ENCODE results near the gene SOX6.

The SOX6 gene

DNA sequence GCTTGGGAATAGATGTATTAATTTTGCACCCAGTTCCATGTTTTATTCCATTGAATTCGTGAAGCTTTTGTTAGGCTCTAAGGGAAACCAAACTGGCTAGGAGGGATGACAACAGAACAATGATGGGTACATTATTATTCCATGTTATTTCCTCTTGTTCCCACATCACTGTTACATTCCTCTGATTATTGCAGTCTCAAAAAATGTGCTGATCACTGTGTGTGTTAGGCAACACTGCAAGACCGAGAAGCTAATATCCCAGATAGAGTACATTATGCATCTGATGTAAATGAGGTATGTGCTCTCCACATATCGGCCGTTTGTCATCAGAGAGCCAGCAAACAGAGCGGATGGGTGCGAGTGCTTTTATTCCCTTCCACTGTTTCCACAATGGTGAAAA is 327.9 kb downstream of the SOX6 start:
- DNase-seq (ENCODE audit: extremely low spot score, insufficient read length, low read depth) (no peak), FAIRE-seq (no peak)

DNA sequence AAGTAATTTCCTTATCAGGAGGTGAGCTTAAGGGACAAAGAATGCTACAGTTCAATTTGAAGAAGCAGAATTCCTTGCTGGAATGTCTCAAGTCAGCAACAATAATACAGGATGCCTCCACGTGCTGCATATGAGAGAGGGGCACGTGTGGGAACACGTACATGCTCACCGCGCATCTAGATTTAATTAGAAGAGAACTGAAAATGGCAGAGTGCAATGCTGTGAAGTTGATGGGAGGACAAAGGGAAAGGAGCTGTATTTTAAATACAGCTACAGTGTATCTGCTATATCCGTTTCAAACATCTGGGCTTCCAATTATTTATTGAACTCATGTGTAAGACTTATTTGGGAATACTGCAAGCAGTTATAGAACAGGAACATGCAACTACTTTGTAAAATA is 328.7 kb downstream of the SOX6 start:
- DNase-seq (ENCODE audit: extremely low spot score, insufficient read length, low read depth) (no peak), FAIRE-seq (no peak)

DNA sequence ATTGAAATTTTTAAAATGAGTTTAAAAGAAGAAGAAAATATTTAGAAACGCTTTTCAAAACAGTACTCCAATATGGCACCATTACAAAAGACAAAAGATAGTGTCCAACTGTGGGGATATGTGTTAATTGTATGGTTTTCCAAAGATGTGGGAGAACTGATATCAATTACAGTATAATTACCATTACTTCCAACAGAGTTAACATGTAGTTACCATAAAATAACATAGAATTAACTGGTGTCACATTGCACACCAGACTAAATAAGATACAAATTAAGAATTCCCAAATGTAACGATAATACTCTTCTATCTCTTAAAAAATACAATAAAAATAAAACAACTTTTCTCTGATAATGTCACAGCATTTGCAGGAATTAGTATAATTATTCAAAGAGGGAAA is 329.5 kb downstream of the SOX6 start:
- DNase-seq (ENCODE audit: extremely low spot score, insufficient read length, low read depth) (no peak), FAIRE-seq (no peak)

DNA sequence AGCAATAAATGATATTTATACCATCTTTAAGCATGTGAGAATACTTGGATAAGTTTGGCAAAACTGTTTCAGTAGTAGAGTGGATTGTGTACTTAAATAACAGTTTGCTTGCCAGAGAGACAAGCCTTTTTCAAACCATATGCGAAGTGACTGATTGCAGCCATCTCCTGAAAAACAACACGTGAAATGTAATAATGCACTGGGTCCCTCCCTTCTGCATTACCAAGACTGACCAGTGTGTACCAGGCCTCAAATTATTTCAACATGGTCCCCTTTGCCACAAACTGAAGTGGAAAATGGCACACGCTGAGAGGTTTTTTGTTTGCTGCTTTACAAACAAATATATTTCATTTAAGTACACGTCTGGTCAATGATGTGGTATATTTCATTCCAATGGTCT is 337.4 kb downstream of the SOX6 start:
- no peak for FAIRE-seq
- no peak for DNase-seq (ENCODE audit: extremely low spot score, insufficient read length, low read depth)

DNA sequence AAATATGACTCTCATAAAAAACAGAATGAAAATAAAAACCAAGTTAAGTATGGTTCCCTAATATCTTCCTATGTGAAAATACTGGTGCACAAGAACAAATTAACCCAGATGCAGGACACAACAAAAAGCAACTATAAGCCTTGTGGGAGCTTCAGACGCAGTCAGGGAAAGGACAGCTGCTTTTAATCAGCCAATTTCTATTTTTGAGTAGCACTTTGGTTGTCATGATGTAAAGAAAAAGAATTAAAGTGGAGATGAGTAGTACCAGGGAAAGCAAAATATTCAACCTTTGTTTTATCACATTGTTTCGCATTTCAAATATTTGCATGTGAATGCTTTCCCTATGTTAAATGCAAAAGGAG is 339.9 kb downstream of the SOX6 start:
- DNase-seq (ENCODE audit: extremely low spot score, insufficient read length, low read depth): no peak
- FAIRE-seq: no peak

DNA sequence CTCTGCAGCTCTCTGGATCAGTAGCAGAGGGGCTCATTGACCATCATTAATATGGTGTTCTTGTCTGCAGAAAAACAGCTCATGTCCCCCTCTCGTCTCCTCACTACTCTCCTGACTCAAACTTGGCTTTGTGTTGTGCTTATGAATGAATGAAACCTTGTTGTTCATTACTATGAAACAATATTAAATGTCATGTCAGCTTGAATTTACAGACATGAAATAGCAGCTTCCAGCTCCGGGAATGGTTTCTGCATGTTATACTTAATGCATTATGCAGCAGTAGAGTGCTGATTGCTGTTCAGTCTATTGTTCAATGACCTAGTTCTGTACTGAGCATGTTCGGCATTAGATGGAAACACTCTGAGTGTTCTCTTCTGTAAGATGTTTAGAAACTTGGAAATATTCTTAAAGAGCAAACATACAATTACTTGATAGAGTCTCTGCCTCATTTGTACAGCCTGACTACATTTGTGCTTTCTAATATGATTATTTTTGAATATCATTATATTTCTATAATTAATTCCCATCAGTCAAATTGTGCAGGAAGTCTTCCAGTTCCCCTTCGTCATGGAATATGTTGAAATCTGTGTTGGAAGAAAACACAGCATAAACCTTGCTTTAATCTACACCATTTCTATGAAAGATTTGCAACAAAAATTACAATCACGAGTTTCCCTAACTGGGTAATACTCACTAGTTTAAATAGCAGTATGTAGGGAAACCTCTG is 340.4 kb downstream of the SOX6 start:
- FAIRE-seq: no peak
- DNase-seq (ENCODE audit: extremely low spot score, insufficient read length, low read depth): no peak

DNA sequence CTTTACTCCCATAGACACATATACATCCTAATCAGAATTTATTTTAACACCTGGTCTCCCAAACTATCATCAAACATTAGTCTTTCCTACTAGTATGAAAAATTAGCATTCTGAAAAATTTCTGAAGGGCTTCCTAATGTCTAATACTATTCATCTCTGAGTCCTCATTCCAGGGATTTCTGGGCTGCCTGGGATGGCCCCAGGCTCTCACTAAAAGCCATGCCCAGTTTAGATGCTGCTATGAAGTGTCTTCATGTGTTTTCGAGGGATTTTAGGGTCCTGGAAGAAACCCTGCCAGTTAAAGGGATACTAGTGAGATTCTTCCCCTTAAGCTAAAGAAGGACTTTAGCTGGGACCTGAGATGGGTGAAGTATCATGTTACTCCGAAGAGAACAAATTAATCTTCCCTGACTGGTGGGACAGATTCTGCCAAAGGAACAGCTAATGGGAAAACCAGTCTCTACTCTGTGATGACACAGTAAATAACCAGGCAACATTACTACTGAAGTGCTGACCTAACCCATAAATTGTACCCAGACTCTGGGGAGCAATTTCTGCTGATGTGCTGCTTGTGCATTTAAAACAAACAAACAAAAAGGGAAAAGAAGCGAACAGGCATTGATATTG is 342.6 kb downstream of the SOX6 start:
- DNase-seq (ENCODE audit: extremely low spot score, insufficient read length, low read depth): no peak
- FAIRE-seq: no peak

DNA sequence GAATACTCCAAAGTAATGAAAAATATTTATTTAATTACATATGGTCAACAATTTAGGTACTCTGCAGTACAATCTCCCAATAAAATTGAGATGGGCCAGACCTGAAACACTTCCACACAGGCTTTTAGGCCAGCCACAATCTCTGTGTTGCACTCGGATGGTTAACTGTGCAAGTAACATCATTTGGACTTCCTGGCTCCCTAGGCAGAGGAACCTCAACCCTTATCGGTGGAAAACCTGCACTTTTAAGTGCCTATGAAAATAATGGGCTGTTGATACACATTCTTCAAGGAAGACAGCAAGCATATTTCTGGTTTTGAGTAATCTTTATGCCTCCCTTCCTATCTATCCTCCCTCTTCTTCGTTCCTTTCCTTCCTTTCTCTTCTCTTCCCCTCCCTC is 343.1 kb downstream of the SOX6 start:
- DNase-seq (ENCODE audit: extremely low spot score, insufficient read length, low read depth) (no peak), FAIRE-seq (no peak)

DNA sequence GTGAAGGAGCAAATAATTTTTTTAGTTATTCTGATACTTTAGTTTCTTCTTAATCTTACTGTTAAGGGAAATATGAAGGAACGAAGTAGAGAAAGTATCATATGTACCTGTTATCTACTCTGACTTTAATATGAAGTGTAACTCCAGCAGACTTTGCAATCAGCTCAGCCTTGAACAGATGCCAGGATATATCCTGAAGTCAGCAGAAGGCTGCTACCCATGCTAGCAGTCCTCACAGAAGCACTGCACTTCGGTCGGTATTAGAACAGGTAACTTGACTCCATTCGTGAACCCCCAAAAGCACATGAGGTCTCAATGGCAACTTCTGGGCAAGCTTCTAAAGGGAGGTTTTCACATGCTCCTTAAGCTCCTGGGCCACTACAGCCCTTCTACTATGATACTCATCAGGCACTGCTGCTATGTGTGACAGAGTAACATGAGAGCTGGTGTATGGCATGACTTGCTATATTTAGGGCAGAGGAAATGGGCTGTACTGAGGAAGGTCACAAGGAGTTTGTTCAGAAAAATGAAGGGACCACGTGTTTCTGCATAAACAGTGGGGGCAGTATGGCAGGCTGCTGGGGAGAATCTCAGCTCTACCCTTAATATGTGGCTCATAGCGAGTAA is 344.1 kb downstream of the SOX6 start:
- FAIRE-seq (no peak), DNase-seq (ENCODE audit: extremely low spot score, insufficient read length, low read depth) (no peak)

DNA sequence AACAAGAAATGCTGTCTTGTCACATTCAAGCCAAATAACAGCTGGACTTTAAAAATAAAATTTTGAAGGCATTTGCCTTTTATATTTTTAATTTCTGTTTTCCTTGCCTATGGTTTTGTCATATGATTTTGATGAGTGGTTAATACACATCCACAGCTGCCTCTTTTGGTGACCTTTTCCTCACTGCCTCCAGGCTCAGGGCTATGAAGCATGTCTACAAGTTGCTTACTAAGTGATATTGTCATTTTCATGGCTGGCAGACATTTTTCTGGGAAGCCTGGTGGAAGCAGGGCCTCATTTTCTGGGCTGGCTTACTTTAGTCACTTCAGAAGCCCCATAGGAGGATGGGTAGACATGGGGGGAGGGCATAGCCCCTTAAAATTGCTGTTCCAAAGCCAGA is 344.9 kb downstream of the SOX6 start:
- FAIRE-seq (no peak), DNase-seq (ENCODE audit: extremely low spot score, insufficient read length, low read depth) (no peak)

DNA sequence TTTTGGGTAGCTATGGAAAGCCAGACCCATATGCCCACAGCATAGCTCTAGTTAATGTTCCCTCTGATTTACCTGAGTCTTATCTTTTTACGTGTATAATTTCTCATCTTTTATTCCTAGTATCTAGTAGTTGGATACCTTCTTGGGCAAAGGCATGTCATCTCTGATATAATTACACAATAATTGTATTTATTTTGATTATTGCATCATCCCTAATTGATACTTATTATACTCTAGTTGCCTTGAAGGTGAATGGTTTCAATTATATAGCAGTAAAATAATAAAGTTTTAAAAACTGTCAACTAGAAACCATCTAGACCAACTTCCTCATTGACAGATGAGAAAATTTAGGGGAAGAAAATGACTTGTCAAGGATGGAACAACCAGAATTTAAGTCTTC is 347.3 kb downstream of the SOX6 start:
- no peak for FAIRE-seq
- no peak for DNase-seq (ENCODE audit: extremely low spot score, insufficient read length, low read depth)

DNA sequence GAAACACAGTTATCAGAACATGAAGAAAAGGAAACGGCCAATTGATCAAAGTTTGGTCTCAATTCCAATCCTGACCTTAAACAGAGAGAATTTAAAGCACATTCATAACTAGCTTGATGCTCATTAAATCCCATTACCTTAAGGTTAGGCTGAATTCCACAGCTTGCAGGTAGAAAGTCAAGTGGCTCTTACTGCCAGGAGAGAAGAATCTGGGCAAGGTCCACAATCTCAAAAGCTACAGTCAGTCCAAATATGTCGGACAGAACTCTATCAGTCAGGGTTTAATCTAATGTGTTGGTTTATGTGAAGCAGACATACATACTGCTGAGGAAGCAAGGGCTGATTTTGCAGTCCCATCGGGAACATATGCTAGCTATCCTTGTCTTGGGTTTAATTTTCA is 348.8 kb downstream of the SOX6 start:
- FAIRE-seq: no peak
- no peak for DNase-seq (ENCODE audit: extremely low spot score, insufficient read length, low read depth)

DNA sequence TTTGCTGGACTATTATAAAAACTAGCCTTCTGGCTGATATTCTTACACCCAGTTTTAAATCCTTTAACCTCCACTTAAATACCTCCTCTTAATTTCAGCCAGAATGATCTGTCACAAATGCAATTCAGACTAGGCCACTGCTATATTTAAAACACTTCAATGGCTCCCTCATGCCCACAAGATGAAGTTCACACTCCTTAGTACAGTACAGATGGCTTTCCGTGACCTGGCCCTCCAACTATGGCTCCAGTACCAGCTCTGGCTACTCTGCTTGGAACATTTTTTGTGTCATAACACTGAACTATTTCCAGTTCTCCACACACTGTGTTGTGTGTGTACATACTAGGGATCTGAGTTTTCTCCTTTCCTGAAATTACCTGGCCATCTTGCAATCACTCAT is 353.4 kb downstream of the SOX6 start:
- DNase-seq (ENCODE audit: extremely low spot score, insufficient read length, low read depth): no peak
- no peak for FAIRE-seq

DNA sequence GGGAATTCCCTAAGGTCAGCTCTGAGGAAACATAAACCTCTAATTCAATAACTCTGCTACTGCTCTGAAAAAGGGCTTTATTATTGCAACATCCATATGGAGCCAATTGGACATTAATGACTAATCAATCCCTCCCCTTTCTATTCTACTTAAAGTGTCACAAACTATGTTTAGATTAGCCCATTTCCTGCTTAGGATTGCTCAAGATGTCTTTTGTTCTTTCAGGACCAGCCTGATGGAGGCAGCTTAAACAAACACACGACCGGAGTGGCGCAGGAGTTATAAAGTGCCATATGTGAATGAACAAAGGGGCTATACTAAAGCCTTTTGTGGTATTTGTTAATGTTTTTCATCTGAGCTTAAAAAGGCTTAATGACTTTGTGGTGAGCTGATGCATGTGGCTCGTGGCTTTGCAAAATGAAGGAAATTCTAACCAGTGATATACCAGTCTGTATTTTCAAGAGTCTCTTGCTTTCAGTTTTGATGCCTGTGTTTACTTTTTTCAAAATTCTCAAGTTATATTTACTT is 354.4 kb downstream of the SOX6 start:
- DNase-seq (ENCODE audit: extremely low spot score, insufficient read length, low read depth) (no peak), FAIRE-seq (no peak)

DNA sequence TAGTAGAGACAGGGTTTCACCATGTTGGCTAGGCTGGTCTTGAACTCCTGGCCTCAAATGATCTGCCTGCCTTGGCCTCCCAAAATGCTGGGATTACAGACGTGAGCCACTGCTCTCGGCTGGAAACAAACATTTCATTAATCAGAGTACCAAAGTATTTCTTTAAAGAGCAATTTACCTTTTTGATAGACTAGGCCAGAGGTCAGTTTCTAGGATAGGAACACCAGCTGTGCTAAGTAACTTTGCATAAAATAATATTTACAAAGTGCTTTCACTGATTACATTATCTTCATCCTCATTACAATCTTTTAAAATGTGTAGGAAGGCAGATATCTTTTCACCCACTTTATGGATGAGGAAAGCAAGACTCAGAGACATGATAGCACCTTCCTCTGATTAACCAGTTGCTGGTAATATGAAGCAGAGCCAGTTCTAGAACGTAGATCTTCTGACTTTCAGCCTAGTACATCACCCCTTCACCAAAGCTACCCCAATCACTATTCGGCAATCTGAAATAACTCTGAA is 355.2 kb downstream of the SOX6 start:
- no peak for FAIRE-seq
- DNase-seq (ENCODE audit: extremely low spot score, insufficient read length, low read depth): no peak

DNA sequence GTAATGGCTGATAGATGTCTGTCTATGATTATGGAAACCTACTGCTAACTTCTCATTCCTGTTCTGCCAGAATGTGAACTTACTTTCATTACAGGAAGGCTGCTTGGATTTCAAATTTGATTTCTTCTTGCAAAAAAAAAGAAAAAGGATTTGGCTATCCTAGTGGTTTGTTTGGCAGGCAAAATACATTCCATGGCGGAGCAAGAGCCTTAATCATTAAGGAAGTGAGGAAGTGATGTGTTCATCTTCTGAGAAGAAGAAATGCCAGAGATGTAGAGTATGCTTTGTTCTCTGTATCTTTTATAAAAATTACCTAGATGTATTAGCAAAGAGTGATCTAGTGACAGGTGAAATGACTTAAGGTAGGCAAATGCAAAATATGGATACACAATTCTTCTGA is 356.3 kb downstream of the SOX6 start:
- DNase-seq (ENCODE audit: extremely low spot score, insufficient read length, low read depth) (no peak), FAIRE-seq (no peak)

DNA sequence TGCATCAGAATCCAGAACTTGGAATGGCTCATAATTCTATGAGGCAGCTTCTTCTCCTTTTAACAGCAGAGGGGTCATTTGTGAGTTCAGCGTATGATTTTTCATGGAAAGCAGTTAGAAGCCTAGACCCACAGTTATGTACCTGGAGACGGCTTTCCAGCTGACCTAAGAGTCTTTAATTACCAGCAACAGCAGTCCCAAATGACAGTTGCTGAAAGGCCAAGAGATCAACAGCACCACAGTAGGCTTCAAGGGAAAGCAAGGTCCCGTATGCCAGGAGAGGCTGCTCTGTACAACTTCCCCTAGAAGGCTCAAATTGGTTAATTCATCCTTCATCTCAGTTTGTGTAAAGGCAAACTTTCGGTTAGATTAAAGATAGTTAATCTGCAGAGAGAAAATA is 363.0 kb downstream of the SOX6 start:
- DNase-seq (ENCODE audit: extremely low spot score, insufficient read length, low read depth) (no peak), FAIRE-seq (no peak)

DNA sequence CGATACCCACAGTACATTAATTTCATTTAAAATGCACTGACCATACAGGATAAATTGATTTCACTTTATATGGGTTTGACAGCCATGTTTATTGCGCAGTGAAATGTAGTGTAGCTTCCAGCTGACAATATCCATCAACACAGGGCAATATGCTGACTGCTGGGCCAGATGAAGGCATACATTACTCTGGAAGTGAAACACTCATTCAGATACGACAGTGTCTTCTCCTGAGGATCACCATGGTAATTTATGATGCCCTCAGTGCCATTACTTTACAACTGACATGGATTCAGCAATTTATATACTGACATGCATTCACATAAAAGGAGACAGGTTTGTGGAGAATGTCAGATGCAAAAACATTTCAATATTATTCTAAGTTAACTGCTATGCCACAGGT is 365.1 kb downstream of the SOX6 start:
- FAIRE-seq: no peak
- DNase-seq (ENCODE audit: extremely low spot score, insufficient read length, low read depth): no peak

DNA sequence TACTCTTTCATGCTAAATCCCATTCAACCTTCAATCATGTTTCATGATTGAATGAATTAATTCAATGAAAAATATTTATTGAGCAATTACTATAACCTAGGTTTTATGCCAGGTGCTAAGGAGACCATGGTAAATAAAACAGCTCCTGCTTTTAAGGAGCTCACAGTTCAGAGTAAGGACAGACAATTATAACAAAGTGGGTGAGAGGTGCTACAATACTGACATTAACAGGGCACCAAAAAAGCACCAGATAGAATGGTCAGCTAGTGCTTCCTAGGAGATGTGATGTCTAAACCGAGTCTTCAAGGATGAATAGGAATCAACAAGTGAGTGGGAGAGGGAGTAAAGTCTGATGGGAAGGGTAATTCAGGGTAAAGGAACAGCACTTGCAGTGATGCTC is 366.7 kb downstream of the SOX6 start:
- DNase-seq (ENCODE audit: extremely low spot score, insufficient read length, low read depth) (no peak), FAIRE-seq (no peak)

DNA sequence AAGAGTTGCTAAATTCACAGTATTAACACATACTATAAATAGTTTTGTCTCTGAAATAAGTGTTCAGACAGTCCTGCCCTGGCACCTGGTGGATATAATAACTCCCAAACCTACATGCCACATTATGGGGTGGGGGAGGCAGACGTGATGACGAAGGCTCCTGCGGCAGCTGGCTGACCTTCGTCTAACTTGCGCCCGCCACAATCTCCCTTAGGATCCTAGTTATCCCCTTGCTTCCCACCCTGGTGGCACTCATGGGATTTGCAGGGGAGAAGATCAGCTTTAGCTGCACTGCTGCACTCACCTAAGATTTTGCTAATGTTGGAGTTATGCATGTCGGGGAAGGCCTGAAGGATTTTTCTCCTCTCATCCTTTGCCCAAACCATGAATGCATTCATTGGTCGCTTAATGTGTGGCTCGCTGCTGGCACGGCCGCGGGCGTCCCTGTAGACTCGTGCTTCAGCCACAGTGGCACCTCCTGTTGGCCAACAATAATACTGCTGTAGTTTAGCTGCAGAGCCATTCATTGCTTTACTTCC is 367.6 kb downstream of the SOX6 start:
- FAIRE-seq: no peak
- DNase-seq (ENCODE audit: extremely low spot score, insufficient read length, low read depth): no peak

DNA sequence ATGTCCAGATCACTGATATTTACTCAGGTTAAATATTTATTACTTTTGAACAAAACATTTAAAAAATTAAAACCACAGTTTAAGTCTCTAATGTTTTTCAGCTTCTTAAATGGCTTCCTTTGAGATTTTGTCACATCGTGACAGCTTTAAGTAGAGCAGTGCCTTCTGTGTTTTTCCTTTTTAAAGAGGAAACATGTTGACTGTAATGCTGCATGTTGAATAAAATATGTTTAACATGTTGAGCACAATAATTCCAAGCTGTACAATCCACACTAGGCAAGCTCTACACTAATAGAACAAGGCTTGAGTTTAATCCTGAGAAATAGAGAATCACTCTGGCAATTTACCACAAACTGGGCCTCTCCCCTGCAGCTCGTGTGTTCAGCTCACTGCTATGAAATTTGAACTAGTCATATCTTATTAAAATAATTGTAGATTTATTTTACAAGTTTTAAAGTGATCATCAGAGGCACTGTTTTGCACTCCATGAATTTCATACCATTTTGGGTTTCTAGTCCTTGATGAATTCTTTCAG is 368.3 kb downstream of the SOX6 start:
- FAIRE-seq (no peak), DNase-seq (ENCODE audit: extremely low spot score, insufficient read length, low read depth) (no peak)

Data from GM18507 (cell line).